ENCODE measurements around the gene APOBR.
"Not testable (repeated sequence)": the region's sequence is repeated elsewhere in the genome, so short reads cannot be mapped to it uniquely, and the experiment has no call there.

APOBR gene

DNA sequence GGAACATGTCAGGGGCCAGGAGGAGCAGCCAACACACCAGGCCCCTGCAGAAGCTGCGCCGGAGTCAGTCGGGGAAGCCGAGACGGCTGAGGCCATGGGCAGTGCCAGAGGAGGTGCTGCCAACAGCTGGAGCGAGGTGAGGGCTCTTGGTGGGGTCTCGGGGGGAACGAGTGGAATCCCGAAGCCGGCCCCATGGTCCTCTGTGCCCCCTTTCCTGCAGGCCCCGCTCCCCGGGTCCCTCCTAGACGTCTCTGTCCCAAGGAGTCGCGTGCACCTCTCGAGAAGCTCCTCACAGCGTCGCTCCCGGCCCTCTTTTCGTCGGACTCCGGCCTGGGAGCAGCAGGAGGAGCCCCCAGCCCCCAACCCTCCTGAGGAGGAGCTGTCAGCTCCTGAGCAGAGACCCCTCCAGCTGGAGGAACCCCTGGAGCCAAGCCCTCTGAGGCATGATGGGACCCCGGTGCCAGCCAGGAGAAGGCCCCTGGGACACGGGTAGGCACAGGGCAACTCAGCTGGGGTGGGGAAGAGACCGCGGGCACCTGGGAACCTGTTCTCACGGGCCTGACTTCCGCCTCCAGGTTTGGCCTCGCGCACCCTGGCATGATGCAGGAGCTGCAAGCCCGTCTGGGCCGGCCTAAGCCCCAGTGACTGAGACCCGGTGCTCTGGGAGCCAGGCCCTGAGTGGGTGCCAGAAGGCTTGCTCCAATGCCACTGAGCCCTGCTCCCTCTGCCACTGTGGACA is 3.6 kb downstream of the APOBR start:
- DNase-seq (ENCODE audit: low spot score): no peak

DNA sequence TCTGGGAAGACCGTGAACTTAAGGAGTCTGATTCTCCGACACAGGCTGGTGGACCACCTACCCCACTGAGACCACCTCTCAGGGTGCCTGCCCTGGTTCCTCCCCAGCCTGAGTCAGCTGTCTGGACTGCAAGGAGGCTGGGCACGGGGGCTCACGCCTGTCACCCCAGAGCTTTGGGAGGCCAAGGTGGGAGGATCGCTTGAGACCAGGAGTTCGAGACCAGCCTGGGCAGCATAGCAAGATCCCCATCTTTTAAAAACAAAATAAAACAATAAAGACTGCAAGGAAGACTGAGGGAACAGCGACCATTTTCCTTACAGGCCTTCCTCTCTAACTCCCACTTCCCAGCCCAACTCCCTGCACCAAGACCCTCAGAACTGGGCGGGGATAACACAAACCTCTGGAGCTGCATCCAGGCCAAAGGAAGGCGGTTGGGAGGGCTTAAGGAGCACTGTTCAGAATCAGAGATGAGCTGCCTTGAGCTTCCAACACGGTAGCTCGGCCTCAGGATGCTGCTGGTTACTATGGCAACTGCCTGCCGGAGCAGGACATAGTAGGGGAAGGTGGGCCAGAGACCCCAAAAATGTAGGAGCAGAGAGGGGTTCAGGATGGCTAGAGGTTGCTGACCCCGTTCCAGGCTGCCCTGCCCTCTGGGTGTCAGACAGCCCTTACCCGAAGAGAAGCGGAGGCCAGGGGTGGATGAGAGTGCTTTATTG is 4.4 kb downstream of the APOBR start:
- no peak for DNase-seq (ENCODE audit: low spot score)

DNA sequence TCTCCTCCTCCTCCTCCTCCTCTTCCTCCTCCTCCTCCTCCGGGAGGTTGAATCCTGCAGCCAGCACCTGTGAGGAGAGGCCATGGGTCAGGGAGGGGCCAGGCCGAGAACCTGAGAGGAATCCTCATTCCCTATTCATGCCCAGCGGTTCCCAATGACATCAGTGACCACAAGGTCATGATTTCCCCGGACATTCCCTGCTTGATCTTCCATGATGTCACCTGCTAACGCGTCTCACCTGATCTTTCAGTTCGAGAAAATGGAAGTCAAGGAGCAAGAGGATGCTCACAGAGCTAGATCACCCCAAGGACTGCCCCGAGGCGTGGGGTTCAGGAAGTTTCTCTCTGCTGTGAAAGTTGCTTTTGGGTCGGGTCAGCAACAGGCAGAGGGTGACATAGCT is 5.4 kb downstream of the APOBR start:
- no peak for DNase-seq (ENCODE audit: low spot score)

DNA sequence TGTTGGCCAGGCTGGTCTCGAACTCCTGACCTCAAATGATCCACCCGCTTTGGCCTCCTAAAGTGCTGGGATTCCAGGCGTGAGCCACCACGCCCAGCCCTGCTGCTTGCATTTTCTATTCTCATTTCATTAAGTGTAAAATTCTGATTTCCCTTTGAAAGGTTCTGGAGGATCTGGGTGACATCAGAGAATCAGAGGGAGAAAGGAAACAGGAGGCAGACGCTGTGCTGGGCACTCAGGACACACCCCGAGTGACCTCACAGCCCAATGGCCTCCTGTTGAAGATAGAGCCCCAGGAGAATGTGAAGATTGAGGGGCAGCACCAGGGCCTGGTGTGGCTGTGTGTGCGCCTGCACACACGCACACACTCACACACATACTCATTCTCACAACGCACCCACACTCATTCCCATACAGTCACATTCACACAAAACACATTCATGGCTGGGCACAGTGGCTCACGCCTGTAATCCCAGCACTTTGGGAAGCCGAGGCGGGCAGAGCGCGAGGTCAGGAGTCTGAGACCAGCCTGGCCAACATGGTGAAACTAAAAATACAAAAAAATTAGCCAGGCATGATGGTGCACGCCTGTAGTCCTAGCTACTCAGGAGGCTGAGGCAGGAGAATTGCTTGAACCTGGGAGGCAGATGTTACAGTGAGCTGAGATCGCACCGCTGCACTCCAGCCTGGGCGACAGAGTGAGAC is 6.2 kb downstream of the APOBR start:
- DNase-seq (ENCODE audit: low spot score): not testable (repeated sequence)

DNA sequence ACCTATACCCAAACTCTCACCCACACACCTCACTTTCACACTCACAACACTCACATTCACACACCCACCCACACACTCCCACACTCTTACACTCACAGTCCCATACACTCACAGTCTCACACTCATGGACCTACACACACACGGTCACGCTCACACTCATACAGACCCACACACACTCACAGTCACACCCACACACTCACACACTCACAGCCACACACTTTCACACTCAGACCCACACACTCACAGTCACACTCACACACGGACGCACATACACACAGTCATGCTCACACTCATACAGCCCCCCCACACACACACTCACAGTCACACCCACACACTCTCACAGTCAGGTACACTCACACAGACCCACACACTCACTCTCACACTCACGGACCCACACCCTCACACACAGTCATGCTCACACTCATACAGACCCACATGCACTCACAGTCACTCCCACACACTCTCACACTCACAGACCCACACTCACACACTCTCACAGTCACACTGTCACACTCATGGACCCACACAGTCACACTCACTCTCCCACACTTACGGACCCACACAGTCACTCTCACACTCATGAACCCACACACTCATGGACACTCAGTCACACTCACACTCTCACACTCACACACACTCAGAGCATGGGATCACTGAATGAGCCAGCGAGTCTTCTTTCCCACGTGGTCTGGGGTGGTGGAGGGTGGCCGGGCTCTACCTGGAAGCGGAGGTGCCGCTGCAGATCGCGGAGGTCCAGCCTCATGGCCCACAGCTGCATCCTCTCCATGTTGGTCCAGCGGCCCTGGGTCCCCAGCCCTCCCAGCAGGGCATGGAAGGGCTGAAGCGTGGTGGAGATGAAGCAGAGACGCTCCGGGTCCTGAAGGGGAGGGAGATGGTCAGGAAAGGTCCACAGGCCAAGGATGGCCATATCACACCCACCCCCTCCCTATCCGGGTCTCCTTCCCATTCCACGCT is 7.1 kb downstream of the APOBR start:
- DNase-seq (ENCODE audit: low spot score): no peak

DNA sequence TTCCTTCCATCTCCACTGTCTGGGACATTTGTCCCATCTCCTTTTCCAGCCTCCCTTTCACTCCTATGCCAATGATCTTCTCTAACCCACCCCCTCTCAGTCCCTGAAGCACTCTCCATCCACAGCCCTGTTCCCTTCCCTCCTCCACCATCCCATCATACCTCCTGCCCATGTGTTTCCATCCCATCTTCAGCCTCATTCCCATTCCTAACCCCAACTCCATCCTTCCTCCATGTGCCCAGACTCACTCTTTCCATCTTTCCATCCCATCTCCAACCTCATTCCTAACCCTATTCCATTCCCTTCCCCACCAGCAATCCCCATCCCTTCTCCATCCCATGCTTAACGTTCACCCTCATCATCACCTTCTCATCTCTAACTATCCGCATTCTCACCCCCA is 7.8 kb downstream of the APOBR start:
- no peak for DNase-seq (ENCODE audit: low spot score)

DNA sequence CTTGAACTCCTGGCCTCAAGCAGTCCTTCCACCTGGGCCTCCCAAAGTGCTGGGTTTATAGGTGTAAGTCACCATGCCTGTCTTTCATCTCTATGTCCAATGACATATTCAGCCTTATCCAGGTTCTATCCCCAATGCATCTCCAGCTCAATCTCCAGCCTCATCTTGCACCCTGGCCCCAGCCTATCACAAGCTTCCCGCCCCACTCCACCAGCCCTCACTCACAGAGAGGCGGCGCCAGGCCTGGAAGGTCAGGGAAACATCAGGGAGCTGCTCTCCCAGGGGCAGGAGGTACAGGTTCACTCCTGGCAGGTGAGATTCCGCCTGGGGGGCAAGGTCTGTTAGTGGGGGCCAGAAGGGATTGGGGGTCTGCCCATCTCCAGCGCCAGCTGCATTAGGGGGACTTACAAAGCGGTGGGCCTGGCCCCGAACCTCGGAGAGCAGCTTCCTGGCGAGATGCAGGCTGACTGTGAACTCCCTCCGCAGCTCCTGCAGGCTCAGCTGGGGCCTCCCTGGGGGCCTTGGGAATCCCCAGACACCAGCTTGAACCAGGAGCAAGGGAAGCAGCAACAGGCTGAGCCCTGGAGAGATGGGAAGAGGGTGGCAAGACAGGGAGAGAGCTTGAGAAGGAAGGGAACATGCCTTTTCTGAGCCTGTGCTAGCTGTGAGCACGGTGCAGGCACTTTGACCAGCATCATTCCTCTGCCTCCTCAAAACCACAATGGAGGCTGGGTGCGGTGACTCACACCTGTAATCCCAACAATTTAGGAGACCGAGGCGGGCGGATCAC is 9.2 kb downstream of the APOBR start:
- no peak for DNase-seq (ENCODE audit: low spot score)

DNA sequence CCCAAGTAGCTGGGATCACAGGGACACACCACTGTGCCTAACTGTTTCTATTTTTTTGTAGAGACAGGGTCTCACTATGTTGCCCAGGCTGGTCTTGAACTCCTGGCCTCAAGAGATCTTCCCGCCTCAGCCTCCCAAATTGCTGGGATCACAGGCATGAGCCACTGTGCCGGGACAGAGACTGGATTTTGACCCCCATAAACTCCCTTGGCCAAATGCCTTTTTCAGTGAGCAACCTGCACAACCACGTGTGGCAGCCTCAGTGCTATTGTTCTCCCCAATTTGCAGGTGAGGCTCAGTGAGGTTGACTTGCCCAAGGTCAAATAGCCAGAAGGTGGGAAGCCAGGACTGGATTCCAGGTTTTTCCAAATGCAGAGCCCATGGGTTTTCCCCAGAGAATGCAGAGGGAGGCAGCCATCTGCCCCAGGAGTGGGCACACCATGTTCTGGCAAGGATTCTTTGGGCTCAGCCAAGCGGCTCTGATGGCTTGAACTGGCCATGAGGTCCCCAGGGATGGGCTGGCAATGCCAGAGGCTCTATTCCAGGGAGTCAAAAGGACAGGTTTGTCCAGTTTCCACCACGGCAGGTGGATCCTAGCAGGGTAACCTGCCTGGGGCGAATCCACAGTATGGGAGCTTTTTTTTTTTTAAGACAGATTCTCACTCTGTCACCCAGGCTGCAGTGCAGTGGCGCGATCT is 10.4 kb downstream of the APOBR start:
- no peak for DNase-seq (ENCODE audit: low spot score)

DNA sequence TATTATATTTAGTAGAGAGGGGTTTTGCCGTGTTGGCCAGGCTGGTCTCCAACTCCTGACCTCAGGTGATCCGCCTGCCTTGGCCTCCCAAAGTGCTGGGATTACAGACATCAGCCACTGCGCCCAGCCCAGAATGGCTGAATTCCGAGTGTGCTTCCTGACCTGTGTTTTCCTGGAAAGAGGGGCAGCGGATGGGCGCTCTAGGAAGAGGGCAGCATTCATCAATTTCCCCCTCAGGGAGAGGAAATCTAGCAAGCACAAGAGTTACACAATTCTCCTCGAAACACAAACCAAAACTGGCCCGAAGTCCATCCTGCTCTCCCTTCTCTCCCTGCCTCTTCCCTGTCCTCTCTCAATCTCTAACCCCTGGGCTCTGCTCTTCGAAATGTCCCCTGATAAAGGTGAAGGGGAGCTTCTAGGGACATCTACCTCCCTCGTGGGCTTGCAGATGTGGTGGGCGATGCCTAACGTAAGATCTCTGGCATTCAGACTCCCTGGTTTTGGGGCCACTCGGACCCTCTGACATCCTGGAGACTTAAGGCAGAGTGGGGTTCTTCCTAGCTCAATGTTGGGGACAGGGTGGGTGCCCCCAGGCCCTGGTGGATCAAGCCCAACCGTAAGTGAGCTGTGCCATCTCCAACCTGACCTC is 11.2 kb downstream of the APOBR start:
- DNase-seq (ENCODE audit: low spot score): no peak

DNA sequence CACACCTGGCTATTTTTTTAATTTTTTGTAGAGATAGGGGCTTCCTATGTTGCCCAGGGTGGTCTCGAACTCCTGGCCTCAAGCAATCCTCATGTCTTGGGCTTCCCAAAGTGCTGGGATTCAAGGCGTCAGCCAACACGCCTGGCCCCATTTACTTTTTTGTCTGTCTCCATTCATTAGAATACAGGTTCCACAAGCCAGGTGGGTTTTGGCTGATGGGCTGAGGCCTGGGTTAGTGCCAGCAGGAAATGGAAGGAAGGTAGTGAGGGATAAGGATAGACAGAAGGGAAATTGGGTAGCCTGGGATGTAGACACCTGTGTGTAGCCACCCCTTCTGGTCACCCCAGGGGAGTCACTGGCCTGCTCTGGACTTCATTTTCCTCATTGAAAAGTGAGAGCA is 16.6 kb downstream of the APOBR start:
- no peak for DNase-seq (ENCODE audit: low spot score)

DNA sequence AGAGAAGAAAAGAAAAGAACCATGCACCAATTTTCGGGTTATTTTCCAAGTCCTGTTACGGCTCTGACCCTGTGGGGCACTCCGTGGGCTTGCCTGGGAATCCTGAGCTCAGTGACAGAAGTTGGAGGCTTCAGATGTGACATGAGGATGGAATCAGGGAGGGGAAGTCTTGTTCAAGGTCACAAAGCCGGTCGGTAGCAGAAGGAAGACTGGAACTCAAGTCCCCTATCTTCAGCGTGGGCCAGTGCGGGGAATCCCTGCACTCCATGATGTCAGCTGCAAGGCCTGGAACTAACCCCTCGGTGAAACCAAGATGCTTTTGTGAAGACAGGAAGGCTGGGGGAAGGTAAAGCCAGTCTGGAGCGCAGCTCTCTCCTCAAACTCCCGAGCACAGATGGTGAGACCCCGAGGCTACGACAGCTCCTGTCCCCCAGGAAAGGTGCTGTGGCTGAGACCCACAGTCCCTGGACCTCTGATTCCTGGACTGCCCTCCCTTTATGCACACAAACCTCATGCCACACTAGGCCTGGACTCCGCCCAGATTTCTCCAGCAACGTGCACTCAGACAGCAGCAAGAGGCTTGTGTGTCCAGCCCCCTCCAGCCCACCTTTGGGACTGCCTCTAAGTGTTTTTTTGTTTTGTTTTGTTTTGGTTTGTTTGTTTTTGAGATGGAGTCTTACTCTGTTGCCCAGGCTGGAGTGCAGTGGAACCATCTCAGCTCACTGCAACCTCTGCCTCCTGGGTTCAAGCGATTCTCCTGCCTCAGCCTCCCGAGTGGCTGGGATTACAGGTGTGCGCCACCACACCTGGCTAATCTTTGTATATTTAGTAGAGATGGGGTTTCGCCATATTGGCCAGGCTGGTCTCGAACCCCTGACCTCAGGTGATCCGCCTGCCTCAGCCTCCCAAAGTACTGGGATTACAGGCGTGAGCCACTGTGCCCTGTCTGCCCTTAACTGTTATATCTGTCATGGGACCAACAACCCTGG is 17.7 kb downstream of the APOBR start:
- DNase-seq (ENCODE audit: low spot score): no peak

DNA sequence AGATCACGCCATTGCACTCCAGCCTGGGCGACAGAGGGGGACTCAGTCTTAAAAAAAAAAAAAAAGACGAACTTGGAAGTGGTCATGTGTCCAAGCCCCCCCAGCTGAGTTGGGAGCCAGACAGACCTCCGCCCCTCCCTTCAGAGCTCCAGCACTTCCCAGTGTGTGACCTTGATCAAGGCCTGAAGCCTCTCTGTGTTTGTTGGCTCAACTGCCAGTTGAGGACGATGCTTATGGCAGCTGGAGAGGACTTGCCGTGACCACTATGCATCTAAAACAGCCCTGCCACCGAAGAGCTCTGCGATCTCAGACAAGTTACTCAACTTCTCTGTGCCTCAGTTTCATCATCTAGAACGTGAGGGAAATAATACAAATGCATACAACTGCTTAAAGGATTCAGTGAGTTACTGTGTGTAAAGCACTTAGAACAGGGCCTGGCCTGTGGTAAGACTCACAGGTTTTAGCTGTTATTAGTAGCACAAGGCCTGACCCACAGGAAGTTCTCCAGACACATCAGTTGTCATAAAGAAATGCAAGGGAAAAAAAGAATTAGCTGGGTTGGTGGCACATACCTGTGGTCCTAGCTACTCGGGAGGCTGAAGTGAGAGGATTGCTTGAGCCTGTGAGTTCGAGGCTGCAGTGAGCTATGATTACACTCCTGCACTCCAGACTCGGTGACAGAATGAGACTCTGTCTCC is 19.2 kb downstream of the APOBR start:
- DNase-seq (ENCODE audit: low spot score): no peak

DNA sequence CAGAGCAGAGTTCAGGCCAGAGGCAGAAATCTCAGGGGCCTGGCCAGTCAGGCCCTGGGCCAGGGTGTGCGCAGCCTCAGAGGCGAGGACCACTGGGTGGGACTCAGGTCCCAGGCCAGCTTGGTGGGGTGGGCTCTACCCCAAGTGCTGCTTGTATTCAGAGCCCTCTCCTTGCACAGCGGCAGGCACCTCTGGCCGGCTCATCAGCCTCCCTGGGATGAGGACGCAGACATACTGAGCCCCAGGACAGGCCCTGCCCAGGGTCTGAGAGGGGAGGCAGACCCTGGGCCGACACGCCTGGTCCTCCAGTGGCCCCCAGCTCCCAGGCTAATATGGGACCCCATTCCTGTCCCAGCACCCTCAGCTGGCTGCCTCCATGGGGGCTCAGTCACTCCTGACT is 19.8 kb downstream of the APOBR start:
- no peak for DNase-seq (ENCODE audit: low spot score)

DNA sequence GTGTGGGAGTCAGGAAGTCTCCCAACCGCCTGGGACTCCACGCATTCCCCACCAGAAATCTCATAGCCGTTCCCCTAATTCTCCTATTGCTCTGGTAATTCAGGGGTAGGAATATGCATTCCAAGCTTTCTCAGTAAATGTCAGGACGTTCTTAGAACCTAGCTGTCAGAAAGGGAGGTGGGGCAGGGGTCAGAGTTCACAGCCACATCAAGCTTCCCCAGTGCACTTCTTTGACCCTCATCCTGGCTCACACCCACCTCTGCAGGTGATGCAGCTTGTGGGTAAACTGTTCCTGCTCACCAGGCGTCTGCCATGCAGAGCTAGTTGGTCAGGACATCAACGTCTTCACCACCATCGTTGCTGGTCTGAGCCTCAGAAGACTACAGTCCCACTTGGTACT is 26.2 kb downstream of the APOBR start:
- DNase-seq (ENCODE audit: low spot score): no peak

DNA sequence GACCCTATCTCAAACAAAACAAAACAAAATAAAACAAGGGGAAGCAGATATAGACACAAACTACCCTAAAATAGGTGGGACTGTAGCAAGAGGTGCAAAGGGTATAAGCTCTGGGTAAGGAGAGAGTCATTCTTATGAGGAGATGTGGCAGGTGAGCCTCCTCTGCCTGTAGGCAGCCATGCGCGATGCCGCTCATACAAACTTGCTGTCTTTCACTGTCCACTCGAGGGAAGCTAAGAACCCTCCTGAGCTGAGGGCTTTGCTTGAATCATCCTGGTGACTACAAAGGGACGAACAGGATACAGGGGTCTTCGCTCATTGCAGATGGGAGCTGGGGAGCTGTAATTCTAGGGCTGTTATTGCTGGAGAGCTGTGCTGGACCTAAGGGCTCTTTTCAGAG is 27.0 kb downstream of the APOBR start:
- no peak for DNase-seq (ENCODE audit: low spot score)

DNA sequence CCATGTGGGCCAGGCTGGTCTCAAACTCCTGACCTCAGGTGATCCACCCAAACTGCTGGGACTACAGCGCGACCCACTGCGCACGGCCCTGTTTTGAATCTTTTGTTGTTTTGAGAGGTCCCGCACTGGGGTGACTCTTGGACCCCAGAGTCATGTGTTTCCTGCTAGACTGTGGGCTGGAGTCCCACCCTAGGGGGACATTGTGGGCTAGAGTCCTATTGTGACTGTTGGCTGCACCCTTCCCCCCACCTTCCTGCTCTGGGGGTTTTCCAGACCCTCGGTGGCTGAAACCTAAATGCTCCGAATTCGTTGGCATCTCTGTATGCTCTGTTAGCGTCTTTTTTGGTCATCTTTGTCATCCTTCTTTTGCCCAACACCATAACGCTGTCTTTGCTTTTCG is 28.3 kb downstream of the APOBR start:
- no peak for DNase-seq (ENCODE audit: low spot score)

DNA sequence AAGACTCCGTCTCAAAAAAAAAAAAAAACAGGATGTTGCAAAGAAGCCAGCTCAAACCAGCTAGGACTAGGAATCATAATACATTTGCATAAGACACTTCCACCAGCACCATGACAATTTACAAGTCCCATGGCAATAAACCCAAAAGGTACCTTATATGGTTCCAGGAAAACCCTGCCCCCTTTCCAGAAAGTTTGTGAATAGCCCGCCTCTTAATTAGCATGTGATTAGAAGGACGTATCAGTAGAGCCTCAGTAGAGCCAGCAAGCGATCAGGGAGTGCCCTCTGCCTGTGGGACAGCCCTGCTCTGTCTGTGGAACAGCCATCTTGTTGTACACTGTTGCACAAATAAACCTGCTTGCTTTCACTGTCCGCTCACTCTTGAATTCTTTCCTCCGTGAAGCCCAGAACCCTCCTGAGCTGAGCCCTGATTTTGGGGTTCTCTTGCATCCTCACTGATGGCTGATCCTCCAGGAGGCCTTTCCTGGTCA is 30.3 kb downstream of the APOBR start:
- DNase-seq (ENCODE audit: low spot score): no peak

All from AG08395 (cell line).